Stimulated activated CD4-positive, alpha-beta T cell treated with anti-CD3 and anti-CD28 coated beads, Interleukin-12 subunit alpha, Interleukin-12 subunit beta, amount 100 ng/mL, for 4 hours (primary cell): Measurements from ENCODE around the gene NOP9.
A peak's percentile ranks its signal among the peaks of the same experiment; 100 is the strongest.

Experiments
- DNase-seq: peaks from one replicate; pipeline ENCODE4 v3.0.0-alpha.2; 2020

NOP9 gene

DNA sequence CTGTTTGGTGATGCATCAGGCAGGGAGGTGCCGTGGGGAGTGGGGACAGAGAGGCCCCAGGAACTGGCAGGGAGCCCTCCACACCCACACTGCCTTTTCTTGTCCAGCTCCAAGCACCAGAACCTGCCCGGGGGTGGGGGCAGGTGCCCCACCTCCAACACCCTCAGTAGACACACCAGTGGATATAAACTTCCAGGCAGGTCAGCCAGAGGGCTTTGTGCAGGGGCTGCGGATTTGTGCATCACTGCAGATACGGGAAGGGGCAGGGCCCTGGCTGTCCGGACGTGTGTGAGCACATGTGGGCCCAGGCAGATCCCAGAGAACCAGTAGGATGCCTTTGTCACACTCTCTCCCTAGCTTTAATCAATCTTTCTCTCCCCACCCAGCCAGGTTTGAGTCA, 35.4 kb upstream of the NOP9 start:
- DNase-seq: no peak

DNA sequence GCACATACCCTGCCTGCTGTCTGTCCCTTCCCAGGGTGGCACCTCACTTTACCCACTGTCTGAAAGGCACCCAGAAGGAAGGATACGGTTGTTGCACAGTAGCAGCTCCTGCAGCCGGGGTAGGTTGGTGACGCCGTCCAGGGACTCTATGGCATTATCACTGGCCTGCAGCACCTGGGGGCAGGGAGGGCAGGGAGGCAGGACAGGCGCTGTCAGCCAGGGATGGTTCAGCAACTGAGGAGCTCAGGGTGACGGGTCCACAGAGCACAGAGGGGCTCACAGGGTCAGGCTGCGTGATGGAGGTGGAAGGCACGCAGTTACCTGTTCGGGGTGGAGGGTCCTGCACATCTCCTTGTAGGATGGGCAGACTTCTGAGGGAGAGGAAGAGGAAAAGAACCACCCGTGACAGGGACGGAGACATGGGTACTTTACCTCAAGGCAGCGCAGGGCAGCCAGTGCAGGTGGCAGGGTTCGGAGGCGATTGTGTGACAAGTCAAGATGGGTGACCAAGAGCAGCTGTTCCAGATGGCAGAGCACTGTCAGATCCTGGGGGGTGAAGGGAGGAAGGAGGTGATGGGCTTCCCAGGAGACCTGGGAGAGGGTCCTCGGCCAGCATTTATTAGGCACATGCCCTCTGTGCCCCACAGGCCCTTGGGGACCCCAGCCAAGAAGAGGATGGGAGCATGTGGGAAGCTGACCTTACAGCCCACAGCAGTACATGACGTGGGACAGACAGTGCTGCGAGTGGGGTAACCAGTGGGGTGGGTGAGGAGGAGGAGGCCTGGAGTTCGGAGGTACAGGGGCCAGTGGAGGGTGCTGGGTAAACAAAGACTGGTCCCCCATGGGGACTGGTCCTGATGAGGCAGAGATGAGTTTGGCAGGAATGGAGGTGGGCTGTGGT, 33.1 kb upstream of the NOP9 start:
- DNase-seq: no peak

DNA sequence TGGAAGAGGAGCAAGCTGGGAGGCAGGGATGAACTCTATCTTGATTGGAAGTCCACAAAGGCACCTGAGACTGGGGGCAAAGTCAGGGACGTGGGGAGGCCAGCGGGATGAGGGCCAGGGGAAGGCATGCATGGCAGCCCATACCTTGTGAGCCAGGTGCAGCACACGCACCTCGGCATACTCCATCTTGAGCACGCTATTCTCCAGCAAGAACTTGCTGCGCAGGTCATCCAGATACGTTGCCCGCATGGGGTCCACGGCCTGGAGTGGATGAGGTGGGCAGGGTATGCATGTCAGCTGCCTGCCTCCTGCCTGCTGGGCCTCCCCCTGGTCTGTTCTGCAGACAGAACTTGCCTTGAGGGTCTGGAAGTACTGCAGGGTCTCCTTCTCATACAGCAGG, 32.1 kb upstream of the NOP9 start:
- DNase-seq: no peak

DNA sequence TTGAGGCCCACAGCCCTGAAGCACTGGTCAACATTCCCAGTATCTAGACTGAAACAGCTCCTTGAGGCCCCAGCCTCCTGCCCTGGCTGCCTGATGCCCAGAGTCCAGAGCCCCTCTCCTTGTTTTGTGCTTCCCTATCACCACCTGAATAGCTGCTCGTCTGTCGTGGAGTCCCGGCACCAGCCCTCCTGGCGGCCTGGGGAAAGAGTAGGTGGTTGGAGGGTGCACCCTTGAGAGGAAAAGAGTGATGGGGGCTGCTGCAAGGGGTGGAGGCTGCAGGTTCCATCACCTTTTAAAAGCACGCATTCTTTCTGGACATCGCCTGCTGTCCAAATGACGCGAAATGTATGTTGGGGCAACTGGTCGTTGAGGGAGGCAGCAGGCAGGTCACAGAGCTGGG, 31.4 kb upstream of the NOP9 start:
- no peak for DNase-seq

DNA sequence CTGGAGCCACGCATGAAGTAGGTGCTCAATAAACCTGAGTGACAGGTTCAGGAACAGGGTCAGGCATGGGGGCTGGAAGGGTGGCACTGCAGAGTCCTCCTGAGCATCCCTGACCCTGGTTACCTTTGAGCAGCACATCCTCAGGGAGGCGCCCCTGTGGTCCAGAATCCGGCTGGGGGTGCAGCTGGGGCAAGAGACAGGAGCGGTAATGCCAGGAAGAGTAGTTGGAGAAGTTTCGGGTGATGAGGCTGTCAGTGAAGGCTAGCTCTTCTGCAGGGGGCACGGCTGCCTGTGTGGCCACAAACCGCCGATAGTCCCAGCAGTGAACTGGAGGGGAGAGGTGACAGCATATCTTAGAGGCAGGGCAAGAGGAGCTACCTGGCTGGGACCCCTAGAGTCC, 30.3 kb upstream of the NOP9 start:
- no peak for DNase-seq

DNA sequence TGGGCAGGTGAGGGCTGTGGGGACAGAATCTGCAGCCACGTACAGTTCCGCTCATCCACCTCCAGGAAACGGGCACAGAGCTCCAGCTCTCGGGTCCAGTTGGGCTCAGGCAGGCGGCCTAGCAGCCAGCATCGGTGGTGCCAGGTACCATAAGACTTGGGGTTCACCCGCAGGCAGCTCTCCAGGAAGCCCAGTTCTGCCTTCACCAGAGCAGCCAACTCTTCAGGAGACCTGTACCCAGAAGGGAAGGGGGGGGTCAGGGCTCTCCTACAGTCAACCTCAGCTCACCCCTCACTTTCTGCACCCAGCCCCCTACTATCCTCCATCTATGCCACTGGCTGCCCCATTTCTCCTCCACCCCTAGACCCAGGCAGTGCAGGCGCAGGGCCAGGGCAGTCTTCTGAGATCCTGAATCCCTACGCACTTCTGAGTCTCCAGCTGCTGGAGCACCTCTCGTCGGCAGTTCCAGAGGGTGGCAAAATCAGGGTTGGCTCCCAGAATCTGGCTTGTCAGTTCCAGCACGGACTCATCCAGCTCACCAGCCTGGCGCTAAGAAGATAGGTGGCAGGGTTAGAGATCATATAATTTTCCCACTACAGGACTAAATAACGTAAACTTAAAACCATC, 29.6 kb upstream of the NOP9 start:
- DNase-seq: no peak

DNA sequence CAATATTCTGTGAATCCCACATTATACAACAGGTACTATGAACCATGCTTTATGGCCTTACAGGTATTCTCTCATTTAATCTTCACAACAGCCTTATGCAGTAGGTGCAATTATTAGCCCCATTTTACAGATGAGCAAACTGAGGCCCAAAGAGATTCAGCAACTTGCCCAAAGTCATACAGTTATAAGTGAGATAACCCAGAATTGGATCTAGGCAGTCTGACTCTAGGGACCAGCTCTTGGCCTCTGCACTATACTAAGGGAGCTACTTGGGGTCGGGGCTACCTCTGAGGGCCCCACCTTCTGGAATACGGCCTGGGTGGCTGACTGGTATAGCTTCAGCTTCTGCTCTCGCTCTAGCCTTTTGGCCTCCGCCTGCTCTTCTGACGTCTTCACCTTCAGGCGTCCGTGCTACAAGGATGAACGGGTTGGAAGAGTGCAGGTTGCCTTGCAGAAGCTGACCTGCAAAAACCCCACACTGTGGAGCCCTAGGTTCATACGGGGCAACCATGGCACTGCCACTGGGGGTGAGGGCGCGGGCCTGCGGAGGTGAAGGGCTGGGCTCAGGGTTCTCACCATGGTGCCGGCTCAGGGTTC, 29.0 kb upstream of the NOP9 start:
- DNase-seq: no peak

DNA sequence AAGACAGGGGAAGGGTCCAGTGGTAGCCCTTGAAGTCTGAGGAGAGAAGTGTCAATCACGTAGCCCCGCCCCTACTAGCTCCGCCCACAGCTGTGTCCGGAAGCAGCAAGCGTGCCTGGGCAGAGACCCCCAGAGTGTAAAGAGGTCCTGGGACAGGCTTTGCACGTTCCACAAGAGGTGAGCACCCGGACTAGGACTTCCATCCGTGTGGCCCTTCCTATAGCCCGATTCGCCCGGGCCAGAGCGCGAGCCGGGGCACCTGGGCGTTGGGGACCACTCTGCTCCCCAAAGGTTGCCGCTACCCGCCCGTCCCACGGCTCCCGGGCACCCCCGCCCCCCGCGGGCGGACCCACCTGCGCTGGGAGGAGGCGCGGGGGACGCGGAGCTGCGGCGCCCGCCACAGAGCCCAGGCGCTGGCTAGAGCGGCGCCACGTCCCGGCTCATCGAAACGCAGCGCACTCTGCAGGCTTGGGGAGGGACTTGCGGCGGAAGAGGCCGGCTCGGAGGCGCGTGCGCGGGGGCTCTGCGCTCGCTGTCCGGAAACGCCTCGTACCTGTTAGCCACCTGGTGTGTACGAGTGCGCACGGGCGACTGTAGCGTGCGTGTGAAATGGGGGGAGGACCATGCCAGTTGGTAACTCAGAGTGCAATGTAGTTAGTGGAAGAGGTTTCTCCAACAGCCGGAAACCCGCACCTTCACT, 28.4 kb upstream of the NOP9 start, which contains the start of gene RABGGTA:
RABGGTA (minus strand) TSS at position 464 of the 700 bp plus-strand sequence. CDS start 482 bp downstream, outside the sequence.
- DNase-seq: peak; percentile 84

DNA sequence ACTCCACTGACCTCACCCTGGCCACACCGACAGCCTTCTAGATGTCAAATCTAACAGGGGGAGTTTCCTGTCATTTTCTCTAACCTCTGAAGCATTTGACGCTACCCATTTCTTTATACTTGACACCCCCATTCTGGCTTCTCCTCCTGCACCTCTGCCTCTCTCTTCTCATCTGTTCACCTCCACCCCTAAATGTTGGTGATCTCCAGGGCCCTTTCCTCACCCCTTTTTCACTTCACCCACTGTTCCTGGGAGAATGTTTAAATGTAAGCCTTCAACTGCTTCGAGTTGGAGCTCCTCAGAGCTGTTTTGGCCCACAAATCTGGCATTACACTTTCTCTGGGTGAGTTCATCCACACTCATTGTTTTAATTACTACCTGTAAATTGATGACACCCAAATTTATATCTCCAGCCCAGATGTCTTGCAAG, 27.8 kb upstream of the NOP9 start:
- DNase-seq: no peak

DNA sequence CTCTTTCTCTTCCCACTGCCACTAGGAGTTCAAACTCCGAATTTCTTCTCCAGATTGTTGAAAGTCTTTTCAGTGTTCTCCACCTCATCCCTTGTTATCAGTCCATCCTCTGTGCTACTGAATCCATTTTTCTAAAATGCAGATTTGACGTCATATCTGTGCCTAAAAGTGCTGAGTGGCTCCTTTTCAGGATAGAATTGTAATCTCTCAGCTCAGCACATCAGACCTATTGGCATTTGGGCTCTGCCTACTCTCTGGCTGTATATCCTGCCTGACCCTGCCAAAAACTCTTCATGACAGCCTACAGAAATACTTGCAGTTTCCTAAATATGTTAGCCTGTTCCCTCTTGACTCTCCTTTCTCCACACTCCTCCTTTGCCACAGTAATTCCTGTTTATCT, 27.2 kb upstream of the NOP9 start:
- no peak for DNase-seq

DNA sequence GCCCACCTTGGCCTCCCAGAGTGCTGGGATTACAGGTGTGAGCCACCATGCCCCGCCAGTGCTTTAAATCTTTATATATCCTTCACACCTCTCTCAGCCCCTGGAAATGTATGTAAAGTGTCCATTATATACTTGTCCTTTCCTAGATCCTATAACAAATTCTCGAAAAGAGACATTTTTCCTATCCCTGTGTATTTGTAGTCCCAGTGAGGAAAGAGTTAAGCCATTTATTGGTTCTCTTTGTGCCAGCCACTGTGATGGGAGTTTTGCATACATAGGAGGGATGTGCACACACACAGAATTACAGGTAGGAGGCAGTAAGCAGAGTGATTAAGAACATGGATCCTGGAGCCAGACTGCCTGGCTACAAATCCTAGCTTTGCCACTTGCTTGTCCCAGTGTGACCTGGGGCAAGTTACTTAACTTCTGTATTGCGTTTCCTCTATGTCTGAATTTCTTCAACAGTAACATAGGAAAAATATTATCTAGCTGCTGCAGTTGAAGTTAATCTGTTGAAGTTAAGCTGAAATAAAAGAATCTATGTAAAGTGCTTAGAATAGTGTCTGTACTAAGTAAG, 26.1 kb upstream of the NOP9 start:
- DNase-seq: no peak

DNA sequence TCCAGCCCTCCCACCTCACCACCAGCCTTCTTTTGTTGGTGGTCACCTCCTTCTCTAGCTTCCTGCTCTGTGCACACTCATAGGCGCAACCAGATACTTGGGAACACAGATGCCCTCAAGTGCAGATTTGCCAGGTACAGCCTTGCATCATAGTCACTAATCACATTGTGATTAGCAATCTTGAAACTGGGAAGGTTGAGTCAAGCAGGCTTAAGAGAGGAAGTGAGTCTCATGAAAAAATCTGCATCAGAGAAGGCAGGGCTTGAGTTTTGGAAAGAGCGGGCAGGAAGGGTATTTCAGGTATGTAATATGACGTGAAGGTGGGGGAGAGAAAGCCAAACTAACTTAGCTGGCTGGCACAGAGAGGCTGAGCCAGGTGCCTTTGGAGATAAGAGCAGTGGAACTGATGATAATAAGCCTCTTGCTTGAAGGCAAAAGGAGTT, 25.5 kb upstream of the NOP9 start:
- peak; percentile 34 for DNase-seq

DNA sequence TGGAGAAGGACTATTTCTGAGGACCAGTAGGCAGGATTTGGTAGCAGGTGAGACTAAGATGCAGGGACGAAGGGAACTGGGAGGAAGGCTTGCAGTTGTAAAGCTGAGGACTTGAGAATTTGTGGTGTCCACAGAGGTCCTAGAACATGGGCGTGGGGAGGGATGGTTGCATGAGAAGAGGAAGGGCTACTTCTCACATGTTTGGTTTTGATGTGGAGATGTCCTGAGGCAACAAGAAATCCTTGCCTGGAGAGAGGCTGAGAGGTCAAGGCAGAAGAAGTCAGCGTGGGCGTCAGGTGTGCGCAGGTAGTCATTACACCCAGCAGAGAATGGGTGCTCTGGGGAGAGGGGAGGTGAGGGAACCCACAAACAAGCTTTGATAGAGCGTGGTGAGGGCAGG, 22.6 kb upstream of the NOP9 start:
- DNase-seq: no peak

DNA sequence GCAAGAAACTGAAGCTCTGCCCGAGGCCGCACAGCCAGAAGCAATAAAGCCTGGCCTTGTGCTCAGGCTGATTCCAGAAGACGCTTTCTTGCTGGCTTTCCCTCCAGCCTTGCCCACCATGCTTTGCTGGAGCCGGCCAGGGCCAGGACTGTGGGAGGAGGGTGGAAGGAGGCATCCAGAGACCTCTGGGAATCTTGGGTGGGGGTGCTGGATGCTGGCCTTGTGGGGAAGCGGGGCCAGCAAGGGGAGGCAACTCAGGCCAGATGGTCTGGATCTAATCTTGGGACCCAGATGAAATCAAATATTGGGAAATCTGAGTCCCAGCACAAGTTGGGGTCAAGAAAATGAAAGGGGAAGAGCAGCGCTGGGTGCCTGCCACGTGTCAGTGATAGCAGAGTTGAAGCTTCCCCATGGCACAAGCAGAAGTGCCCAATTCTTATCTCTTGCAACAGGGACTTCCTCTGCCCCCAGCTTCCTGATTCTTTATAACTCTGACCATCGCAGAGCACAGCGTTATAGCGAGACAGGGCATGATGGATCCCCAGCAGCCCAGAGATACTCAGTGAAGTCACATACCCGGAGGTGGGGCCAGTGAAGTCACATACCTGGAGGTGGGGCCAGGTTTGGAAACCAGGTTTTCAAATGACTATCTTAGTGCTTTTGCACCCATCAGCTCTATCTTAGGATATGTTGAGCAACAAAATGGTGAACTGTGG, 21.9 kb upstream of the NOP9 start:
- peak; percentile 13 for DNase-seq

DNA sequence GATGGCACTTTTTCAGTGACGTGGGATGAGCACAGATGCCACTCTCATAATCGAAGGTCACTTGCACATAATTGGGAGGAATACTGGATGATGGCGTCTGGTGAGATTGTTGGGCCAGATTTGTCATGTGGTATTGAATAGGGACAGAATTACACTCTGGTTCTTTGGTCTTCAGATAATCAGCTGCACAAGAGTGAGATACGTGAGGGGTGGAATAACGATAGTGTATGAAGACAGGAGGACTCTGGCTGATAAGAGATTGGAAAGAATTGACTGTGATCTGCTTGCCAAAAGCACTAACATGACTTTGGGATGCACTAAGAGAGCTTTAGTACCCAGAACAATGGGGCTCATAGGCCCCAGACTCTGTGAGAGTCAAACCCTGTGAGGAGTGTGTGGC, 21.2 kb upstream of the NOP9 start:
- DNase-seq: no peak

DNA sequence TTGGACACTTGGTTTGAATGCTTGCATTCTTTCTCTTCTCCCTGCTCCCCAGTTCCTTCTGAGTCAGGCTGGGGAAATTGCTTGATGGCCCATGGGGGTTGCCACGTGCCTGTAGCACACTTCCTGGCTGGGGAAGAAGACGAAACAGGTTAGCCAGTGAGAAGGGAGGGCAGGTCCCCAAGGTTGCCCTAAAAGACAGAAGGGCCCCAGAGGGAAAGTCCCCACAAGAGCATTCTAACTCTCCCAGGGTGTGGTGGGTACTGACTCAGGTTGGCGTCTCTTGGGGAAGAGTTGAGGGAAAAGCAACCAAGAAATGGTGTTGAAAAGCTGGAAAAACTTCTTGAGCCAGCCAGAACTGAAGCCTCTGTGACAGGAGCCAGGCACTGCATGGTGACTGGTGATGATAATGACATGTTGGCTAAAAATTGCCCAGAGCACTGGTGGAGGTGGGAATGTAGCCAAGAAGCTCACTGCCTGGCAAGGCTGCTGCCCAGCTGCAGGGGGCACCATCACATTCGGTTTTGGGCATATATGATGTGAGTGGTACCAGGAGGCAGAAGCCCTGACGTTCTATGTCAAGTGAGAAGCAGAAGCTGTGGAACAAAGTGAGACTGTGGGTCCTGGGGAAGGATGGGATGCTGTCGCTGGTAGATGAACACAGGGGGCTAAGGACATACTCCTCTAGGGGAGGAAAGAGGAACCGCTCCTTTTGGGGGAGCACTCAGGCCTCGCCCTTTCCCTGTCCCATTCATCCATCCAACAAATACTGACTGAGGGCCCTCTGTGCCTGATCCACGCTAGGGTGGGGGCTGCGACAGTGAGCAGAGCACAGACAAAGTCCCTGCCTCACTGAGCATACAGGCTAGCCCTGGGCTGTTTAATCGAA, 20.1 kb upstream of the NOP9 start:
- peak; percentile 48 for DNase-seq

DNA sequence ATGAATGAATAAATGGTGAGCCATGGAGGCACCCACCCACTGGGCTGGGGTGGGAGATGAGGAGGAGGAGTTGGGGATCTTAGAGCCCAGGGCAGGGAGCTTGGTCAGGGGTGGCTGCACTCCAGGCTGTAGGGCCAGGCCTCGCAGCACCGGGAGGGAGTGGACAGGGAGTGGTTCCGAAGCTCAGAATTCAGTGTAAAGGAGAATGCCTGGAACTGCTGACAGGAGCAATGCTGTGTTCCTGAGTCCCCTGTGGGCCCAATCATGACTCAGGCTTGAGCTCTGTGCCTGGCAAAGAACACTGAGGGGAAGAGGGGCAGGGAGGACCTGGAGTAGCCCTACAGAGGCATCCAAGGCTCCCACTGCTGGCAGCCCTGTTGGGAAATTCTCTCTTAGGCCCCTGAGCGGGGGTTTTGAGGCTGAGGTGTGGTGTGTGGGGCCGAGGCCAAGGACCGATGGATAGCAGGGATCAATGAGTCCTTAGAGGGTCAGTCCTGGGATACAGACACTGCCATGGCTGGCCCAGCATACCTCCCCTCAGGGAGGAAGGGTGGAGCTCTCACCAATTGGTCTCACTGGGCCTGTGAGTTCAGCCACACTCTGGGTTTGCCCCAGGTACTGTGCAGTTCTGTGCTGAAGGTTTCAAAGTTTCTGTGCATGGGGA, 18.7 kb upstream of the NOP9 start:
- no peak for DNase-seq

DNA sequence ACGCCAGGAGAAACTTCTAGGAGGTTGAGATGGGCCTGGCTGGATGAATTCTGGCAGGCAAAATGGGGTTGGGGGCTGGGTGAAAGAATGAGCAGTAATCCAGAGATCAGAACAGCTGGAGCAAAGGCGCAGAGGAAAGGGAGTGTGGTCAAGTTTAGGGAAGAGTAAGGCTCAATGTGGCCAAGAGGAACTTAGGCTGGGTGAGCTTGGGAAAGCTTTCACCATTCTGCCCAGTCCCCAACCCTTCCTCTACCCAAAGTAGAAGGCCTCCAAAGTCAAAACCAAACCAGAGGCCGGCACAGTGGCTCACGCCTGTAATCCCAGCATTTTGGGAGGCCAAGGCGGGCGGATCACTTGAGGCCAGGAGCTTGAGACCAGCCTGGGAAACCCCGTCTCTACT, 18.0 kb upstream of the NOP9 start:
- no peak for DNase-seq

DNA sequence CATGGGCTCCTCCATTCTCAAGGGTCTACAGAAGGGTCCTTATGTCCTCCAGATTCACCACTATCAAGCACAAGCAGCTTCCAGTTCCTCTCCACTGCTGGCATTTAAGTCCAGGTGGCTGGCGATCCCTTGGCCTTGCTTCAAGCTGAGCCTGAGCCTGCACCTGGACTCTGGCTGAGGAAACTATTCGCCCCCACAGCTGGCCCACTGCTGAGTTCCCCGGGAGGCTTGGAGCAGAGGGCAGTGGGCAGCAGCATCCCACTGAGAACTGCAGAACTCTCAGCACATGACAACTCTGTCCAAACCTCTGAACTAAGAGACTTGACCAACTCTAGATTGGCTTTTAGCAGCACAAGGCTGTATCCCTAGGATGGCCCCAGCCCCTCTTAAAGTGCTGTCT, 16.9 kb upstream of the NOP9 start:
- DNase-seq: no peak

DNA sequence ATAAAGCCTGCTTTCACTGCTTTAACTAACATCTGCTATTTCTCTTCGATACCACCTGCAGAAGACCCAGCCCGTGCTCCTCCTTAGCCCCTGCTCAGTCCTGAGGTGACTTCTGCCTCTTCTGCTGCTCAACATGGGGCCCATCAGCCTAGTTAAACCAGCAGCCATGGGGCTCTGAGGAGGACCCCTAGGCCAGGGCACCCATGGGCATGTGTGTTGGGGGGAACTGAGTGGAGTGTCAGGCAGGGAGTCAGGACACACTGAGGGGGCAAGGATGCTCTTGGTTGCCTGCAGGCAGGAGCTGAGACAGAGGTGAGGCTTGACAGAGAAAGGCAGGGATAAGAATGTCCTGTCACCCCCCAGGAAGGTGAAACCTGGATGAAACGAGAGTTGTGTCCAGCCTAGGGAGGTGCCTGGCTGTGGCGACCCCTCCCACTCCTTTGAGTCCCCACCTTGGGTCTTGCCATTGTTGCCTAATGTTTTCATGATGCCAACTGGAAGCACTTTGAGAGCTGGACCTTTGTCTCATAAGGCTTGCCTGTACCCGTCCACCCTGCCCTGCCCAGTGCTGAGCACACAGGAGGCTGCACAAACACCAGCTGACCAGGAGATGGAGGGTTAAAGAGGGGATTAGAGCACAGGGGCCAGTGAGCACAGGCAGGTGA, 15.7 kb upstream of the NOP9 start:
- DNase-seq: no peak
